Gastroesophageal sphincter (tissue), 4 donors: ENCODE results near the gene SPSB4. TPM values are rescaled to one million over a fixed set of nuclear protein-coding genes. Genes with fewer than 3 reads are reported as not detected.

Experiments
- ATAC-seq: fragments of 150-250 bp; one replicate; pipeline ENCODE4 v1.9.1; 2016; ENCODE audit warnings: mild to moderate bottlenecking, moderate library complexity
- H3K27ac ChIP-seq, 4 donors: fragments of 200-600 bp; sonication (generic) in 3 of 4; 1 replicate in 3 of 4; 2 replicates in 1 of 4; pipeline ENCODE4 v1.5.1; 2016 to 2019
- H3K27me3 ChIP-seq: fragments of 200-600 bp; sonication (generic); one replicate; pipeline ENCODE4 v1.5.1; 2019
- H3K36me3 ChIP-seq, 2 donors: fragments of 200-600 bp; sonication (generic); one replicate each; pipeline ENCODE4 v1.5.1; 2019; ENCODE audit warnings: control low read depth in 1 of 2
- H3K4me1 ChIP-seq, 3 donors: fragments of 200-600 bp; sonication (generic); 1 replicate in 2 of 3; 2 replicates in 1 of 3; pipeline ENCODE4 v1.5.1; 2016 to 2019; ENCODE audit warnings: control low read depth in 2 of 3
- H3K4me3 ChIP-seq, 2 donors: fragments of 200-600 bp; sonication (generic); one replicate each; pipeline ENCODE4 v1.5.1; 2019; ENCODE audit warnings: mild to moderate bottlenecking in 1 of 2, moderate library complexity in 1 of 2
- H3K9me3 ChIP-seq, 3 donors: fragments of 200-600 bp; sonication (generic); one replicate each; pipeline ENCODE4 v1.5.1; 2017 to 2019; ENCODE audit warnings: control low read depth in 2 of 3
- CTCF ChIP-seq, 4 experiments: fragments of 200-600 bp in 2 of 4; fragments of 450-650 bp in 2 of 4; sonication (generic) in 1 of 4; IDR thresholded peaks; one replicate each; pipeline ENCODE4 v1.5.1; 2017 to 2019; ENCODE audit warnings: antibody characterized with exemption in 4 of 4, mild to moderate bottlenecking in 2 of 4, moderate library complexity in 2 of 4
- EP300 ChIP-seq: sonication (generic); formaldehyde crosslinking; IDR thresholded peaks from one replicate; pipeline ENCODE4 v1.6.1; 2017; ENCODE audit warnings: antibody characterized with exemption, mild to moderate bottlenecking
- POLR2A ChIP-seq, 2 donors: fragments of 450-650 bp; IDR thresholded peaks; one replicate each; pipeline ENCODE4 v1.6.1; 2017; ENCODE audit warnings: antibody characterized with exemption in 2 of 2, mild to moderate bottlenecking in 2 of 2, moderate library complexity in 1 of 2
- POLR2AphosphoS5 ChIP-seq: sonication (generic); formaldehyde crosslinking; IDR thresholded peaks from one replicate; pipeline ENCODE4 v1.6.1; 2017; ENCODE audit warnings: antibody characterized with exemption
- WGBS, 2 donors: methylation state at CpG; one replicate each; pipeline ENCODE4 v1.1.5; 2018; ENCODE audit warnings: low coverage in 1 of 2; 5-methylcytosine and 5-hydroxymethylcytosine counted together
- total RNA-seq, 4 donors: library from RNA; depleted of rRNA; stranded (reverse); fragments of >200 nt; gene quantifications; one replicate each; pipeline ENCODE4 v1.1.0, GENCODE V29; 2016

Gene SPSB4
- total RNA-seq, 4 donors from 2014 or later: 0.22 to 3.4 (median 1.2) TPM

GRCh38 chr3:141077631-141078030 lies 26.5 kb downstream of the SPSB4 start:
- TF ChIP-seq EP300 (no peak), POLR2A (IDR thresholded peaks at IDR 0.05) (no peak), CTCF (IDR thresholded peaks at IDR 0.05) (no peak), POLR2AphosphoS5 (no peak)
- Histone ChIP-seq H3K4me1 (peaks cover 0 to 31% (median 14%) of the 10 kb centered on the region in 3 donors), H3K27me3 (no peaks in the 10 kb centered on the region), H3K9me3 (no peaks in the 10 kb centered on the region), H3K27ac (peak overlapping the region in 3 of 4 donors; percentile 80 to 83 (median 81)), H3K36me3 (no peaks in the 10 kb centered on the region), H3K4me3 (peak overlapping the region in 1 of 2 donors; percentile 41)
- WGBS, 2 donors: 100% methylated on average over 1 to 2 of the region's 6 CpGs
- ATAC-seq: no peak

DNA sequence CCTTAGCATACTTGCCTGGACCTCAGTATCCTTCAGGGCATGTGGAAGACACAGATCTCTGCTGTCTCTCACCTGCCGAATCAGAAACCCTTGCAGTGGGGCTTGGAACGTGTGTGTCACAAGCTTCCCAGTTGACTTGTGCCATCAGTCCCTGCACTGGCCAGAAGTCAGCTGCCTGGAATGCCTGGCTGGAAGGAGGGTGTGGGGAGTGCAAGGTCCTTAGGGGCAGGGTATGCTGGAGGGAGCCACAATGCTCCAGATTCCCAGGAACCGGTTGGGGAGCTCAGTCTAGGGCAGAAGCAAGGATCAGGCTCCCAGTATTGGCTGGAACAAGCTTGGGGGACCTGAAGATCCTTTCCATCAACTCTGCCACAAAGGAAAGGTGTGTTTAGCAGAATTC lies 27.1 kb downstream of the SPSB4 start:
- ATAC-seq: no peak
- Histone ChIP-seq H3K4me1 (peaks cover 0 to 31% (median 14%) of the 10 kb centered on the region in 3 donors), H3K27ac (no peak overlapping the region), H3K4me3 (no peak overlapping the region), H3K36me3 (no peaks in the 10 kb centered on the region), H3K9me3 (no peaks in the 10 kb centered on the region), H3K27me3 (no peaks in the 10 kb centered on the region)
- TF ChIP-seq POLR2AphosphoS5 (no peak), CTCF (IDR thresholded peaks at IDR 0.05) (no peak), POLR2A (IDR thresholded peaks at IDR 0.05) (no peak), EP300 (no peak)
- 60% methylated on average over 1 of the region's 3 CpGs; no CpG with 5 or more reads in 1 of the 2 donors for WGBS, 2 donors

GRCh38 chr3:141080431-141080830 lies 29.3 kb downstream of the SPSB4 start:
- no peaks in the 10 kb centered on the region for H3K36me3 ChIP-seq
- WGBS, 2 donors: 70 to 80% methylated on average over 1 to 2 of the region's 3 CpGs
- no peaks in the 10 kb centered on the region for H3K27me3 ChIP-seq
- TF ChIP-seq POLR2A (IDR thresholded peaks at IDR 0.05) (no peak), EP300 (no peak), POLR2AphosphoS5 (no peak), CTCF (IDR thresholded peaks at IDR 0.05) (no peak)
- no peak overlapping the region for H3K4me3 ChIP-seq
- no peak overlapping the region for H3K27ac ChIP-seq
- ATAC-seq: no peak
- no peaks in the 10 kb centered on the region for H3K9me3 ChIP-seq
- H3K4me1 ChIP-seq: peaks cover 0 to 51% (median 23%) of the 10 kb centered on the region in 3 donors

- WGBS, 2 donors: 55 to 83% methylated on average over 2 to 6 of the region's 10 CpGs
- ATAC-seq: no peak
- H3K9me3 ChIP-seq: no peaks in the 10 kb centered on the region
- H3K4me1 ChIP-seq: peaks cover 0 to 51% (median 19%) of the 10 kb centered on the region in 3 donors
- H3K36me3 ChIP-seq: no peaks in the 10 kb centered on the region
- no peak overlapping the region for H3K27ac ChIP-seq
- TF ChIP-seq POLR2A (IDR thresholded peaks at IDR 0.05): no peak
- TF ChIP-seq POLR2AphosphoS5: no peak
- no peak for TF ChIP-seq CTCF (IDR thresholded peaks at IDR 0.05)
- no peak for TF ChIP-seq EP300
- H3K4me3 ChIP-seq: no peak overlapping the region
- H3K27me3 ChIP-seq: no peaks in the 10 kb centered on the region
Measured at GRCh38 chr3:141081141-141081795, 30.1 kb downstream of the SPSB4 start.

DNA sequence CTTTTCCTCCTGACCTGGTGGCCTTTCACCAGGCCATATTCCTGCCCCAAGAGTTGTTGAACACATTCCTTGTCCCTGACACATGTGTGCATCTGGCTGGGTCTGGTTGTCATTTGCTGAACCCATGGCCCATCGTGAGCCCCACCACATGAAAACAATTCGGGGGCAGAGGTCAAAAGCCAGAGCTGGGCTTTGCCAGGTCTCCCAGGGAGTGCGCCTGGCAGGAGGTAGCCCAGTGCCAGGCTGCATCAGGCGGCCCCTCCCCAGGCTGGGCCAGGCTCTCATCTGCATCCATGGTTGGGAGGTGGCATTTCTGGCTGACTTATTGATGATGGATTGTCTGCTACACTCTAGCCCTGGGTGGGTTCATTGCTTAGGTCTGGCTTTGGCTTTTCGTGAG lies 30.9 kb downstream of the SPSB4 start:
- Histone ChIP-seq H3K27me3 (no peaks in the 10 kb centered on the region), H3K4me1 (peaks cover 2 to 51% (median 13%) of the 10 kb centered on the region in 3 donors), H3K27ac (no peak overlapping the region), H3K4me3 (no peak overlapping the region), H3K9me3 (no peaks in the 10 kb centered on the region), H3K36me3 (no peaks in the 10 kb centered on the region)
- no peak for TF ChIP-seq EP300
- TF ChIP-seq POLR2AphosphoS5: no peak
- no peak for TF ChIP-seq POLR2A (IDR thresholded peaks at IDR 0.05)
- no peak for TF ChIP-seq CTCF (IDR thresholded peaks at IDR 0.05)
- 79% methylated on average over 2 of the region's 5 CpGs; no CpG with 5 or more reads in 1 of the 2 donors for WGBS, 2 donors
- ATAC-seq: no peak
